ENCODE measurements around the gene PNPLA5.
"Not testable (repeated sequence)": the region's sequence is repeated elsewhere in the genome, so short reads cannot be mapped to it uniquely, and the experiment has no call there.

Gene PNPLA5

DNA sequence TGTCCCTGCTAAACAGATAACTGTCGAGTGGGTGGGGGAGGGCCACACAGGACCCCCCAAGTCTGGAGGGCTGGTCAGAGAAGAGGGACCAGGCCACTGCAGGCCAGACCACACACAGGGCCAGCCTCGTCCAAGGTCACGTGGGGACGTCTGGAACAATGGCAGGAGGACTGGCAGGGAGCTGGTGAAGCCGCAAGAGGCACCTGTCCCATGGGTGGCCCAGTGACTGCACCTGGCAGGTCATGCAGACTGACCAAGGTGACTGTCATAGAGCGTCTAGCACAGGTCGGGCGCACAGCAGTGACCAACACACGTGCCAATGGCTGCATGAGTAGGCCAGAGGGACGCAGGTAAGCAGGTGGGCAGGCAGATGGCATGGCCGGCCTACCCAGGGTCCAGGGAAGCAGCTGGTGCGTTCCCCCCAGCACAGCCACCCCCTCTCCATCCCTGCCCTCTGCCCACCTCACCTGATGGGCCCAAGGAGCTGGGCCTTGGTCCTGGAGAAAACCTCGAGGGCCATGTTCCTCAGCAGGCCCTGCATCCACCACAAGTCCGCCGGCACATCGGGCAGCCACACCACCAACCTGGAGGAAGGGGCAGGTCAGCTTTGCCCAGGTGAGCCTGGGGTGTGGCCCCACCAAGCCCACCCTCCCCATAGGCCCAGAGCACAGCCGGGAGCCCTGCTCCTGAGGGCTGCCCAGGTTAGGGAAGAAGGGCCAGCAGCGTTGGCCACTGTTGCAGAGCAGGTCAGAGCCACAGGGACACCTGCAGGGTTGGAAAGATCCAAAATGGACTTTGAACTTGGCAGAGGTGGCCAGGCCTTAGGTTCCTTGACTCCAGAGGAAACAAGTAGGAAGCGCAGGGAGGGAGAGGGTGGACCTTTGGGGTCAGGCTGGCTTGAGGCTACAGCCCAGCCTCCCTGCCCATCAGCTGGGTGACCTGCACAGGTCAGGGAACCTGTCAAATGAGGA lies 10.4 kb downstream of the PNPLA5 start:
- no peak for DNase-seq (ENCODE audit: low read depth in 2 of 2)

- no peak for DNase-seq (ENCODE audit: low read depth in 2 of 2)
Observed at GRCh38 chr22:43880541-43880991, 11.2 kb downstream of the PNPLA5 start.

DNA sequence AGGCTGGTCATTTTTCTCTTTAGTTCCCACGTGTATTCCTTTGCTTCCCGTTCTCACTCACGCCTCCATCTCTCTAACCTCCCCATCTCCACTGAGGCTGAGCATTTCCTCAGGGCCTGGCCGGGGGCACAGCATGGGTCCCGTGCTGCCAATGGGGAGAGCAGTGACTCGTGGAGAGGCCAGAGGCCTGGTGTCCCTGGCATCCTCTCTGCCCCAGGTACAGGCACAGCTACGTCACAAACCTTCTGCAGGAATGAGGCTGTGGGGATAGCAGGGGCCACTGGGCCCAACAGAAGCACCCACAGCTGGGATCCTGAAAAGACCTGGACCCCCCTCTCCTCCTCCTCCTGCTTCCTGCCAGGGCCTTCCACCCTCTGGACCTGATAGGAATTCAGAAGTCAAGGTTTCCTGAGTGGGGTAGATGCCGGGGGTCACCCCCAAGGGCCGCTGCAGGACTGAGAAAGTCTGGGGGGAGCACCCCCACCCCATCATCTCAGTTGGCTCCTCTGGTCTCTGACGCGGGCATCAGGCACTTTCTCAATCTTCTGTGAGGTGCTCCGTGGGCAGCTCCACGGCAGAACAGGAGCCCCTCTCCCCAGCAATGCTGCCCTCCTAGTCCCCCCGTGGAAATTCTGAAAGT lies 11.8 kb downstream of the PNPLA5 start:
- DNase-seq (ENCODE audit: low read depth in 2 of 2), result no peak

DNA sequence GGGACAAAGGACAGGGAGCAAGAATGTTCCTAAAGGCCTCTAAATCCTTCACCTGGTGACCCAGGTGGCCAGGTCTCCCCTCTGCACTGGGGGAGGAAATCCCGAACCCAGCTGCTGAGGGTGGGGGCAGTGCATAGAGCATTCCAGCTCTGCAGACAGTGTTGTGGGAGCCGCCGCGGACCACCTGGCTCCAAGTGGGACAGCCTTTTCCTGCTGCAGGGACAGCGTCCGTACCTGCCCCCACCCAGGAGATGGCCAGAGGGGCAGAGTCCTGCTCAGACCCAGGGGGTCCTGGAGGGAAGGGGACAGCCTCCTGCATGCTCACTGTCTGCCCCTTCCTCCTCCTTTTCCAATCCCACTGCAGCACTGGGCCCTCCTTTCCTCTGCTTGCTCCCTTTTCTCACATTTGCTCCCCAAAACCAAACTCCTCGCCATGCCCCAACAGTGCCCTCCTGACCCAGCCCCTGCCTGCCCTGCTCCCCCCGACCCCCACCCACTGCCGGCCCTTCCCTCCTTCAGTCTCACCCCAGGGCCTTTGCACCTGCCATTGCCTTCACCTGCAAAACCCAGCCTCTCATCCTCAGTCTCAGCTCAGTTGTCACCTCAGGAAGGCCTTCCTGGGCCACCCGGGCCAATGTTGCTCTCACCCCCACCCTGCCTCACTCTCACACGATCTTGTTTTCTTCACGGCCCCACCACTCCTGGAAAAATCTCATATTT lies 12.8 kb downstream of the PNPLA5 start:
- no peak for DNase-seq (ENCODE audit: low read depth in 2 of 2)

DNA sequence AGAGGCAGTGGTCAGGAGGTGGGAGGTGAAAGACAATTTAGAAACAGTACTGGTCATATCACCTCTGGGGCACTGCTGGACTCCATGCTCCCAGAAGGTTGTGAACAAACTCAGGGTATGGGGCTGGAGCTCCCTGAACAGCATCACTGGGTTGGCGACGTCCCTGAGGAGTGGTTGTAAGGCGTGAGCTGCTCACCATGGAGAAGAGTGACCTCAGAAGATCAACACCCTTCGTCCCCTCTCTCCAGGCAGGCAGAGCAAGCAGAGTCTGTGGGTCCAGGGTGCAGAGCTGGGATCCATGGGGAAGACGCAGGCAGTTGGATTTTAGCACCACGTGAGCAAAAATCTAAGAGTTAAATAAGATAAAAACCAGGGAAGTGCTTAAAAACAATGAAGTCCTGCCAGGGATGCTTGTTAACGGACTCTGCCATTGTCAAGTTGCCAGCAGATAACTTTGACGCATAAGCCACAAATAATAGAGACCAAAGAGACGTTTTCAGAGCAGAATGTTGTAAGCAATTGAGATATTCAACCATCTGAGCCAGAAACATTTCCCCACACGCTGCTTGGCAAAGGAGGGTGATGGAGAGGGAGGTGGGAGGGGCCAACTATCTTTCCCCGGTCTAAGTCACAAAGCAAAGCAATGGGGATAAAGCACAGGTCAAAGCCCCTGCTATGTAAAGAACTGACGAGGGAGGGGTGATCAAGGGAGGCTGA lies 13.6 kb downstream of the PNPLA5 start:
- DNase-seq (ENCODE audit: low read depth in 2 of 2), result no peak

GRCh38 chr22:43876866-43877509 lies 14.8 kb downstream of the PNPLA5 start:
- no peak for DNase-seq (ENCODE audit: low read depth in 2 of 2)

DNA sequence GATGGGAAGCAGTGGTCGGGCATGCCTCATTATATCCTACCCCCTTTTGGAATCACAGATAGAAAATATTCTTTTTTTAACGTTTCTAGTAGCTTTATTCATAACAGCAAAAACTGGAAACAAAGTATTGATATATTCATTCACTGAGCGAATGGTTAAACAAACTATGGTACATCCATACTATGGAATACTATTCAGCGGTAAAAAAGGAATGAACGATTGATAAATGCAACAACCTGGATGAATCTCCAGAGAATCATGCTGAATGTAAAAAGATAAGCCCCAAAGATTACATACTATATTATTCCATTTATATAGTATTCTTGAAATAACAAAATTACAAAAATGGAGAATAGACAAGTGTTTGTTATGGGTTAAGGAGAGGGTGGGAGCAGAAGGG lies 22.0 kb downstream of the PNPLA5 start:
- DNase-seq (ENCODE audit: low read depth in 2 of 2), result no peak

GRCh38 chr22:43869001-43869400 lies 22.8 kb downstream of the PNPLA5 start:
- DNase-seq (ENCODE audit: low read depth in 2 of 2), result not testable (repeated sequence)

GRCh38 chr22:43867839-43868635 lies 23.8 kb downstream of the PNPLA5 start:
- peak; percentile 7 to 14 for DNase-seq (ENCODE audit: low read depth in 2 of 2)

GRCh38 chr22:43862882-43863202 lies 29.0 kb downstream of the PNPLA5 start:
- no peak for DNase-seq (ENCODE audit: low read depth in 2 of 2)

GRCh38 chr22:43862074-43862881 lies 29.5 kb downstream of the PNPLA5 start, which contains the start of gene SULT4A1:
Gene SULT4A1 (minus strand): TSS chr22:43862513. CDS start chr22:43862382, 131 bp downstream.
- no peak for DNase-seq (ENCODE audit: low read depth in 2 of 2)

- DNase-seq (ENCODE audit: low read depth in 2 of 2), result no peak
Observed at GRCh38 chr22:43861529-43861928, 30.3 kb downstream of the PNPLA5 start.

DNA sequence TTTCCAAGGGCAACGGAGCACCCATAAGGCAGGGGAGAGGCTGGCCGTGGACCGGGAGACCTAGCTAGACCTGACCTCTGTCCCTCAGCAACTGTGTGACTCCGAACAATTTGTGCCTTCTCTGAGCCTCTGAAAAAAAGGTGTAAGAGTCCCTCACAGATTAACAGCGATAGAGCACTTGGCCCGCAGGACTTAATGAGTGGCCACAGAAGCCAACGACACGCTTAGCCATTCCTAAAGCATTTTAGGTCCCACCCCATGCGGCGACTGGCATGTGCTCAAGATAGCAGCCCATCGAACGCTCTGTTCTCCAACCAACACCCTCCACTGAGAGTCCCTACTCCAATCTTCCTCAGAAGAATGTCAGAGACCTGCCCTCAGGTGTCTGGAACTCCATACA lies 31.0 kb downstream of the PNPLA5 start:
- DNase-seq (ENCODE audit: low read depth in 2 of 2), result no peak

DNA sequence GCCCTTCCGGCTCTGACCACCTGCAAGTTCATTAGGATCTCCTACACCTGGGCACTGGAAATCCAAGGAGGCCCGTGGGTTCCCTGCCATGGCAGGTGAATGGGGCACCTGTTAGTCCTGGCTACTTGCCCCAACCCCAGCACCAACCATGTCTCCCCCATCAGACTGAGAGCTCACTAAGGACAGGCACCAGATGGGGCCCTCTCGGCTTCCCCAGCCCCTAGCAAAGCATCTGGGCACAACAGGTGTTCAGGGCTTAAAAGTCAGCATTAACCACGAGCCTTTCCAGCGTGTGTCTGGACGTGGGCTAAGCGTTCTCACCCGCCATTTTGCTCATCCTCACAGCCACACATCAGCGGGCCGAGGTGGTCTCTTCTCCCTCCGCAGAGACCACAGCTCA lies 31.7 kb downstream of the PNPLA5 start:
- DNase-seq (ENCODE audit: low read depth in 2 of 2), result no peak

DNA sequence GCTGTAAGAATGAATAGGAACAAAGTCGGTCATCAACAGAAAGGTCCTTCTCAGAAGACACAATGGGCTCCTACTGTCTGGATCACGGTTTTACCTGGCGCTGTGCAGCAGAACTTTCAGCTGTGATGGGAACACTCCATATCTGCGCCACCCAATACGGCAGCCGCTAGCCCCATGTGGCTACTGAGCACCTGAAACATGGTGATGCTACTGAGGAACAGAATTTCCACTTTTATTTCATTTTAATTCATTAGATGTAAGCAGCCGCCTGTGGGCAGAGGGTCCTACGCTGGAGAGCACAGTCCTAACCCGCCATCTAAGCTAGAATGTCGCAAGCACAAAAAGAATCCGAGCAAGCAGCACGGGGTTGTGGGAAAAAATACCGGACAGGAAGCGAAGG lies 32.2 kb downstream of the PNPLA5 start:
- DNase-seq (ENCODE audit: low read depth in 2 of 2), result no peak

DNA sequence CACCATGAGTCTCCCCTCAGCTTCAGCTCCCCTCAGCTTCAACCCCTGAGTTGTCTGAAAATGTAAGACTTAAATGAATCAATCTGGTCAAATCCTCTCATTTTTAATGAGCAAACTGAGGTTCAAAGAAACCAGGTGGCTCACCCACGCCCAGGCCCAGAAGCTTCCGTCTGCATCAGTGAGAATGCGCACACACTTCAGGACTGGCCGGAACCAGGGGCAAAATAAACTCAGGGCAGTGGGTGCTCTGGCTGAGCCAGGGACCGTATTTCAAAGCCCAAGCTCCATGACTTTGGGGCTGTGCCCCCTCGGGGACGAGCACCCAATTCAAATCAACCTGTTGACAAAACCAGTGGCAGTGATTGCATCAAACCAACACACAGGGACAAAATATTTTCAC lies 32.6 kb downstream of the PNPLA5 start:
- DNase-seq (ENCODE audit: low read depth in 2 of 2), result no peak

- DNase-seq (ENCODE audit: low read depth in 2 of 2), result no peak
Observed at GRCh38 chr22:43858156-43858895, 33.5 kb downstream of the PNPLA5 start.

- DNase-seq (ENCODE audit: low read depth in 2 of 2), result no peak
Observed at GRCh38 chr22:43857367-43857766, 34.4 kb downstream of the PNPLA5 start.

DNA sequence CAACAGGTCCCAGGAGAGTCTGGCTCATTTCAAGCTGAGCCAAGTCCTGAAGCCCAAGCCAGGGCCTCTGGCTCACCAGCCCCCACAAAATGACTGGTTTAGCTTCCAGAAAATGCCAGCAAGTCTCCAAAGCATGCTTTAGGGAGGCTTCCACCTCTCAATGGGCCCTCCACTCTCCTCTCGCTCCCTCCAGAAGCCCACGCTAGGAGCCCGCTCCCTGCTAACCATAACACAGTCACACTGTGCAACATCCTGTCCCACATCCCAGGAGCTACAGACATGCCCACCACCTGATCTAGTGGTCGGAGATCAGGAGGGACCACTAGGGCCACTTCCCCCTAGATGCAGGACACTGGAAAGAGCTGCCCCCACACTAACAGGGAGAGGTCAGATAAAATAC lies 36.4 kb downstream of the PNPLA5 start:
- no peak for DNase-seq (ENCODE audit: low read depth in 2 of 2)

Measured in activated CD4-positive, alpha-beta T cell treated with anti-CD3 and anti-CD28 coated beads for 24 hours (primary cell).